Fibroblast of upper back skin (primary cell): ENCODE results near the gene GOLGA8T.
A peak's percentile ranks its signal among the peaks of the same experiment; 100 is the strongest.
"Not testable (repeated sequence)": the region's sequence is repeated elsewhere in the genome, so short reads cannot be mapped to it uniquely, and the experiment has no call there.

ENCODE experiments used
- DNase-seq: peaks from one replicate; pipeline ENCODE4 v3.0.0-alpha.2; 2013

Gene GOLGA8T, protein sequence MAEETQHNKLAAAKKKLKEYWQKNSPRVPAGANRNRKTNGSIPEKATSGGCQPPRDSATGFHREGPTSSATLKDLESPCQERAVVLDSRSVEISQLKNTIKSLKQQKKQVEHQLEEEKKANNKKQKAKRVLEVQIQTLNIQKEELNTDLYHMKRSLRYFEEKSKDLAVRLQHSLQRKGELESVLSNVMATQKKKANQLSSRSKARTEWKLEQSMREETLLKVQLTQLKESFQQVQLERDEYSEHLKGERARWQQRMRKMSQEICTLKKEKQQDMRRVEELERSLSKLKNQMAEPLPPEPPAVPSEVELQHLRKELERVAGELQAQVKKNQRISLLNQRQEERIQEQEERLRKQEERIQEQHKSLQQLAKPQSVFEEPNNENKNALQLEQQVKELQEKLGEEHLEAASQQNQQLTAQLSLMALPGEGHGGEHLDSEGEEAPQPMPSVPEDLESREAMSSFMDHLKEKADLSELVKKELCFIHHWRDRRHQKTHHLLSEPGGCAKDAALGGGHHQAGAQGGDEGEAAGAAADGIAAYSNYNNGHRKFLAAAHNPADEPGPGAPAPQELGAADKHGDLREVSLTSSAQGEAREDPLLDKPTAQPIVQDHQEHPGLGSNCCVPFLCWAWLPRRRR

GRCh38 chr15:30134751-30135150 lies at the start of gene GOLGA8T:
TSS of gene GOLGA8T (plus strand) at chr15:30135051. CDS start at chr15:30135149, 98 bp downstream.
- DNase-seq: not testable (repeated sequence)

- DNase-seq: not testable (repeated sequence)
These were observed 37.0 kb upstream of the GOLGA8T start for GRCh38 chr15:30097827-30098226.

GRCh38 chr15:30102890-30103289 lies 32.0 kb upstream of the GOLGA8T start:
- not testable (repeated sequence) for DNase-seq

GRCh38 chr15:30103941-30104507 lies 30.8 kb upstream of the GOLGA8T start:
- DNase-seq: not testable (repeated sequence)

DNA sequence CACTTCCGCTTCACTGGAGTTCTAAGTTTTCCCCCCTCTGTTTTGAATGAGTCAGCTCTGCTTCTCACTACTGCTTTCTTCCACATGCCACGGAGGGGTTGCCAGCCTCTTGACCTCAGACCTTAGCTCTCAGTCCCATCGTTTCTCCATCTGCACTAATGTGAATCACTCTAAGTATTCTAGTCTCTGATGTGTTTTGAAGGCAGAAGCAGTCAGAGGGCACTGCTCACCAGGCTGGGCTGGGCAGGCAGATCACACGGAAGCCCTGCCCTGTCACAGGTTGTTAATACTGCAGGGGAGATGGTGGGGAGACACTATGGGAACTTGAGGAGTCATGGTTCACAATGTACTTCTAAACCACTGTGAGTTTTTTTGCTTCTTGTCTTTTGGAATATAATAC lies 24.3 kb upstream of the GOLGA8T start:
- not testable (repeated sequence) for DNase-seq

DNA sequence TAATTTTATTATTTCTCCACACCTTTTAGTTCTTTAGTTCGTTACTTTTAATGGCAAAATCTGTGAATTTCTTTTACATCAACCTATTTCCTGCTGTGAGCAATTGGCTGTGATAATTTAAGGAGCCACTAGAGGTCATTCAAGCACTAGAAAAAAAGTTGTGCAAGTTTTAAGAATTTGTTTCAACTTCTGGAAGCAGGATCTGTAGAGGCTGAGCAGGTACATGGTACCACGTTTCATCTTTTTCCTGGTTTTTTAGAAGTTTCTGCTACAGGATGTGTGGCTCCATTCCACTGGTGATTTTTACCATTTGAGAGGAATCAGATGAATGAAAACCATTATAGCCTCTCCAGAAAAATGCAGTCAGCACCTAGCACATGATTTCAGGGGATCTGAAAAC lies 4.8 kb upstream of the GOLGA8T start:
- DNase-seq: peak; percentile 3

DNA sequence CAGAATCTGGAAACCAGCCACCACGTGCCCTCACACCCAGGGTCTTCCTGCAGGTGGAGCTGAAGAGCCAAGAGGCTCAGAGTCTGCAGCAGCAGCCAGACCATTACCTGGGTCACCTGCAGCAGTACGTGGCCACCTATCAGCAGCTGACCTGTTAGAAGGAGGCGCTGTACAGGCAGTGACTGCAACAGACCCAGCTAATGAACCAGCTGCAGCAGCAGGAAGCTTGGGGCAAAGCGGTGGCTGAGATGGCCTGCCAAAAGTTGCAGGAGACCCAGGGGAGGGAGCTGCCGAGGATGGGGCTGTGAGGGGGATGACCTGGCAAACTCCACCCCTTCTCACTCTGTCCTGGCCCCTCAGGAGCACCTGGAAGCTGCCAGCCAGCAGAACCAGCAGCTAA lies 8.4 kb downstream of the GOLGA8T start:
- DNase-seq: not testable (repeated sequence)

GRCh38 chr15:30149891-30150290 lies 15.0 kb downstream of the GOLGA8T start:
- DNase-seq: not testable (repeated sequence)

DNA sequence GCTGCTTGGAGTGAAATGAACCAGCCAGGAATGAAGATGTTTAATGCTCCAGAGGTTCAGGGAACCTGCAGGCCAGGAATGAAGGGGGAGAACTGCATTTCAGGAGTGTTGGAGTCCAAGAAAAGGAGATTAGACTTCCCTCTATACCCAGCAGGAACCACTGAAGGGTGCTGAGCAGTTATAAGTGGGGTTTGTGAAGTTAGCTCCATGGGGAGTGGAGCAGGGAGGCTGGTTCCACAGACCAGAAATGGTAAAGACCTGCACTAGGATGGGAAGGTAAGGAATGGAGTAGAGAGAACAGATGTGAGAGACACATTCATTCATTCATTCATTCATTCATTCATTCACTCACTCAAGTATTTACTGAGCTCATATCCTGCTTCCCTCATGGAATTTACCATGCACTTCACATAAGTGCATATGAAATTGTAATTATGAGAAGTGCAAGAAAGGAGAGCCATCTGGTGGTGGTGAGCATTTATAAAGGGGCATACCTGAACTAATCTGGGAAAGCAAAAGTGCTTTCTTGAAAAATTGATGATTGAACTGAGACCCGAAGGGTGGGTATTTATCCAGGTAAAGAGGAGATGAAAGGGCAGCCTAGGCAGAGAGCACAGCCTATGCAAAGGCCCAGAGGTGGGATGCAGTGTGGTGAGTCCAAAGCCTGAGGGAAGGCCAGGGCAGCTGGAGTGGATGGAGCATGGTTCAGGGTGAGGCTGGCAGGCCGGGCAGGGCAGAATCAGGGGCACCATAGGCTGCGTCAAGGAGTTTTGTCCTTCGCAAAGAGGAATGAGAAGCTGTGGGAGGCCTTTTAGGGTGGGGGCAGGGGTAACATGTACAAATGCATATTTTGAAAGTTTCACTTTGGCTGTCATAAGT lies 27.9 kb downstream of the GOLGA8T start:
- DNase-seq: not testable (repeated sequence)

GRCh38 chr15:30163759-30164158 lies 28.9 kb downstream of the GOLGA8T start:
- DNase-seq: not testable (repeated sequence)

DNA sequence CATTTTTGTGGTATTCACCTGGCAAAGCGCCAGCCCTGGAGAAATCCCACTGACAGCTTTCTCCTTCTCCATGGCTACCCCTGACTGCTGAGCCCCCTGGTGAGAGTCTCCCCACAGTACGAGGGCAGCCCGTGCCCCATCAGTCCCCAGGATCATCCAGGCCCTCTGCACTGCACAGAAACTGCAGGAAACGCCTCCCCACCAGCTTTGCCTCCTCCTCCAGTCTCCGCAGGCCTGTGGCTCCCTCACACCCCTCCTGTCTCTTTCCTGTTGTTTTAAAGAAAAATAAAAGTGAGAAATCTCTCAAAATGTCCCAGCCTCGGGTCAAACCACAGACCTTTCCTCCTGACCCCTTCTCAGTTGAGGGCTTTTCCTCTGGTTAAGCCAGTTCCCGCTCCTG lies 29.4 kb downstream of the GOLGA8T start:
- not testable (repeated sequence) for DNase-seq

- not testable (repeated sequence) for DNase-seq
These were observed 32.6 kb downstream of the GOLGA8T start for GRCh38 chr15:30167403-30167802.

GRCh38 chr15:30167886-30168285 lies 33.0 kb downstream of the GOLGA8T start:
- not testable (repeated sequence) for DNase-seq

- DNase-seq: not testable (repeated sequence)
These were observed 36.6 kb downstream of the GOLGA8T start for GRCh38 chr15:30171452-30171851.

DNA sequence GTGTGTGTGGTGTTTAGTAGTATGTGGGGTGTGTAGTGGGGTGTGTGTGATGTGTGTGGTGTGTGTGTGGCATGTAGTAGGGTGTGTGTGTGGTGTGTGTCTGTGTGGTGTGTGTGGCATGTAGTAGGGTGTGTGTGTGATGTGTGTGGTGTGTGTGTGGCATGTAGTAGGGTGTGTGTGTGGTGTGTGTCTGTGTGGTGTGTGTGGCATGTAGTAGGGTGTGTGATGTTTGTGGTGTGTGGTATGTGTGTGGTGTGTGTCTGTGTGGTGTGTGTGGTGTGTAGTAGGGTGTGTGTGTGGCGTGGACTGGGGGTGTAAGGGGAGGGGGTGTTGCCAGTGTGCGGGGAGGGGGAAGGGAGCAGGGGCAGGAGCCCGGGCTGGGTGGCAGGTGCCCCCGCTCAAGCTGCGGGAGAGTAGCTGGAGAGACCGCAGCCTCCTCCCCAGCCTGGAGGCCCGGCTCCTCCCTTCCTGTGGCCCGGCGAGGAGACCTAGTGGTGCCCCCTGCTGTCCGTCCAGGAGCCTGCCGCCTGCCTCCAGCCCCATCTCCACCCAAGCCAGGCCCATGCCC lies 38.3 kb downstream of the GOLGA8T start:
- not testable (repeated sequence) for DNase-seq

DNA sequence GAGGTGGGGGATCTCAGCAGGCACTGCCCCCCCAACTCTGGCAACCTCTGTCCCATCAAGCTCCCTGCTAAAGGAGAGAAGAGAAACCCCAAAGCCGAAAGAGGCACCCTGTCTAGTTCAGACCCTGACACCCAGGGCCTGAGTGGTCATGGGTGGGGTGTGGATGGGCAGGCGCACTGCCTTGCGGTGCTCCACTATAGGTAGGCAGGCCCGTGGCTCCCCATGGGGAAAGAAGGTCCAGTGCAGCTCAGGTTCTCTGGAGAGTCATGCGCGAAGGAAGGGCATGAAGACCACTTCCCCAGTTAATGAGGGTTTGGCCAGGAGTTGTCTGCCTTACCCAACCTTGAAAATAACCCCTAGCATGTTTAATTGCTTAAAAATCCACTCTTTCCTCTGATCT lies 40.4 kb downstream of the GOLGA8T start:
- DNase-seq: not testable (repeated sequence)

DNA sequence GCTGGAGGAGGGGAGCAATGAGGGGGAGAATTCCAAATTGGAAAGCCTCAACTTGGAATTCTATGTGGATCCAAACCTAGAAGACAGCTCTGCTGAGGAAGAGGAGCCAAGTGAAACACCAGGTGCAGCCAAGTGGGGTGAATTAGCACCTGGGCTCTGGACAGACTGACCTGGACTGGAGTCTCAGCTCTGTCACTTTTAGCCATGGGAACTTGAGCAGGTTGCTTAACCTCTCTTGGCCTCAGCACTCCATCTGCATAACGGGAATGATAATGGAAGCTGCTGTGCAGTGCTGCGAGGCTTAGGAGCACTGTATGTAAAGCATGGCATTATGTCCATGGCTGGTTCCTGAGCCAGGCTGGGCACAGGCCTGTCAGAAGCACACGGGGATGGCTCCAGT lies 41.8 kb downstream of the GOLGA8T start:
- DNase-seq: not testable (repeated sequence)

DNA sequence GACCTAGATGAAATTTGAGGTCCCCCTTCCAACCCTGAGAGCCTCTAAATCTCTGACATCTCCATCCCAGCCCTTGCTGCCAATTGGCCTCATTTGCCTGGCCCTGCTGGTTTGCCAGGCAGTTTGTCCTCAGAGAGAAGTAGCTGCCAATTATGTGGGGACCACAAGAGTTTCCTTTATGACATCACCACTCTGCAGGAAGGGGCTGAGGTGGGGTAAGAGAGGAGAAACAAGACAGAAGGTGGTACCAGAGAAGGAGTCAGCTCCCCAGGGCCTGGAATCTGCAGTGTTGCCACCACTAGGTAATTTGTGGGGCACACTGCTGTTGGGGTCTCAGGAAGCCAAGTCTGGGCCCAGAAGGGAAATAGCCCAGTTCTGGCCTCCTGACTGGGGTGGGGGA lies 45.0 kb downstream of the GOLGA8T start:
- DNase-seq: not testable (repeated sequence)

DNA sequence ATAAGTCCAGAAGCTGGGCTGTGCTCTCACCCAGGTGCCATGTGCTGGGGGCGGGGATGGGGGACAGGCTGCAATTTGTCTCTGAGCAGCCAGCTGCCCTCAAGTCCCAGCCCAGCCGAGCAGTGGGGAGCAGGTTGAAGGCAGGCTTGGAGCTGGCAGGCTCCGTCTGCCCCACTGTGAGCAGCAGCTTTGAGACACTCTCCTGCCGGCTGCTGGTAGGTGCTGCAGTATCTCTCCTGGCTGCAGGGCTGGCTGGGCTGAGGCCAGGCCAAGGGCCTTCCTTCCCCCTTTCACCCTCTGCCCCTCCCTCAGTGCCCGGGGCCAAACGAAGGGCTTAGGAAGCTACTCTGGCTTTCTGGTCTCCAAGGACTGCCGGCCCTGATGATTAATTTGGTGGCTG lies 50.6 kb downstream of the GOLGA8T start:
- DNase-seq: not testable (repeated sequence)

- not testable (repeated sequence) for DNase-seq
These were observed 52.6 kb downstream of the GOLGA8T start for GRCh38 chr15:30187429-30187828.

- DNase-seq: not testable (repeated sequence)
These were observed 54.9 kb downstream of the GOLGA8T start for GRCh38 chr15:30189754-30190153.

DNA sequence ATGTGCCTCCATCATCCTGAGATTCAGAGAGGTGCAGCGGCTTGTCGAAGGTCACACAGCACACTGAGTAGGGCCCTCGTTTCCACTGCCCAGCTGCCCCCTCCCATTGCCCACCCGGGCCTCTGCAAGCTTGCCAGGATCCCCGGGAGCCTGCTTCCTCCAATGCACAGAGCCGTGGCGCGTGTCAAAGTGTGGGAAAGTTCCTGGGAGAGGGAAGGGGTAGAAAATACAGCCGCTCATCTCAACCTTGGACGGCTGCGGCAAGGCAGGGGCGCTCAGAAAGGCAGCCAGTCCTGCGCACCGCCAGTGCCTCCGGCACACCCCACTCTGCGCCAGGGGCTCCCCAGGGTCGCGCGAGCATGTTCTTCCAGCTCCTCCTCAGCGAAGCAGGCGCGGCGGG lies 56.3 kb downstream of the GOLGA8T start:
- not testable (repeated sequence) for DNase-seq
